ENCODE results near the gene SPIN2B. TPM values are rescaled to one million over a fixed set of nuclear protein-coding genes. Genes with fewer than 3 reads are reported as not detected.
A peak's percentile ranks its signal among the peaks of the same experiment; 100 is the strongest.
"Not testable (repeated sequence)": the region's sequence is repeated elsewhere in the genome, so short reads cannot be mapped to it uniquely, and the experiment has no call there.

The SPIN2B gene
- total RNA-seq (ENCODE audit: unreplicated experiment): 20.1 TPM
- long read RNA-seq, partial matches to known transcripts: 0 of 12 reads
- long read RNA-seq, other reads (novel, unspliced or antisense): 7 of 12 reads

- Mint-ChIP-seq H3K4me3 (ENCODE audit: unreplicated experiment) (peak within 1 kb of the TSS; percentile 89), H3K36me3 (ENCODE audit: unreplicated experiment) (peaks cover 4% of the 10 kb centered on the region), H3K9me3 (ENCODE audit: unreplicated experiment) (peaks cover 2% of the 10 kb centered on the region), H3K27ac (ENCODE audit: unreplicated experiment) (peak within 1 kb of the TSS; percentile 94), H3K27me3 (ENCODE audit: unreplicated experiment) (peaks cover 7% of the 10 kb centered on the region), H3K4me1 (ENCODE audit: low read depth, unreplicated experiment) (no peaks in the 10 kb centered on the region)
- TF ChIP-seq CTCF (IDR thresholded peaks at IDR 0.05; ENCODE audit: partially characterized antibody, unreplicated experiment): no peak
- DNase-seq: peak; percentile 82
Measured at GRCh38 chrX:57121162-57121755, at the start of gene SPIN2B. TSS of gene SPIN2B (minus strand) at chrX:57121548.

GRCh38 chrX:57156397-57157049 lies 35.2 kb upstream of the SPIN2B start:
- no peaks in the 10 kb centered on the region for H3K4me1 Mint-ChIP-seq (ENCODE audit: low read depth, unreplicated experiment)
- DNase-seq: peak; percentile 39
- H3K9me3 Mint-ChIP-seq (ENCODE audit: unreplicated experiment): peaks cover 3% of the 10 kb centered on the region
- no peaks in the 10 kb centered on the region for H3K27me3 Mint-ChIP-seq (ENCODE audit: unreplicated experiment)
- TF ChIP-seq CTCF (IDR thresholded peaks at IDR 0.05; ENCODE audit: partially characterized antibody, unreplicated experiment): no peak
- no peak overlapping the region for H3K4me3 Mint-ChIP-seq (ENCODE audit: unreplicated experiment)
- H3K36me3 Mint-ChIP-seq (ENCODE audit: unreplicated experiment): peaks cover 5% of the 10 kb centered on the region
- no peak overlapping the region for H3K27ac Mint-ChIP-seq (ENCODE audit: unreplicated experiment)

- Mint-ChIP-seq H3K9me3 (ENCODE audit: unreplicated experiment) (peaks cover 3% of the 10 kb centered on the region), H3K36me3 (ENCODE audit: unreplicated experiment) (peaks cover 12% of the 10 kb centered on the region), H3K27me3 (ENCODE audit: unreplicated experiment) (no peaks in the 10 kb centered on the region), H3K4me1 (ENCODE audit: low read depth, unreplicated experiment) (no peaks in the 10 kb centered on the region), H3K27ac (ENCODE audit: unreplicated experiment) (no peak overlapping the region), H3K4me3 (ENCODE audit: unreplicated experiment) (no peak overlapping the region)
- no peak for TF ChIP-seq CTCF (IDR thresholded peaks at IDR 0.05; ENCODE audit: partially characterized antibody, unreplicated experiment)
- no peak for DNase-seq
Measured at GRCh38 chrX:57155171-57155570, 33.8 kb upstream of the SPIN2B start.

- not testable (repeated sequence) for H3K27ac Mint-ChIP-seq (ENCODE audit: unreplicated experiment); H3K4me3 Mint-ChIP-seq (ENCODE audit: unreplicated experiment); H3K9me3 Mint-ChIP-seq (ENCODE audit: unreplicated experiment); H3K4me1 Mint-ChIP-seq (ENCODE audit: low read depth, unreplicated experiment); DNase-seq; H3K27me3 Mint-ChIP-seq (ENCODE audit: unreplicated experiment)
- H3K36me3 Mint-ChIP-seq (ENCODE audit: unreplicated experiment): peaks cover 15% of the 10 kb centered on the region
Measured at GRCh38 chrX:57152222-57152621, 30.9 kb upstream of the SPIN2B start.

- no peak for TF ChIP-seq CTCF (IDR thresholded peaks at IDR 0.05; ENCODE audit: partially characterized antibody, unreplicated experiment)
- Mint-ChIP-seq H3K36me3 (ENCODE audit: unreplicated experiment) (peaks cover 4% of the 10 kb centered on the region), H3K4me3 (ENCODE audit: unreplicated experiment) (no peak overlapping the region), H3K27ac (ENCODE audit: unreplicated experiment) (no peak overlapping the region), H3K9me3 (ENCODE audit: unreplicated experiment) (peaks cover 4% of the 10 kb centered on the region), H3K4me1 (ENCODE audit: low read depth, unreplicated experiment) (no peaks in the 10 kb centered on the region), H3K27me3 (ENCODE audit: unreplicated experiment) (no peaks in the 10 kb centered on the region)
- no peak for DNase-seq
Measured at GRCh38 chrX:57138674-57139073, 17.3 kb upstream of the SPIN2B start.
